Heart left ventricle (tissue), 13 donors: ENCODE results near the gene CAMTA1.

Experiments
- CTCF ChIP-seq, 12 donors: fragments of 200-600 bp; sonication (generic) in 4 of 12; IDR thresholded peaks; one replicate each; pipeline versions ENCODE4 v1.5.0 to v1.8.0; 2018 to 2022; ENCODE audit warnings: antibody characterized with exemption in 12 of 12, mild to moderate bottlenecking in 5 of 12
- POLR2A ChIP-seq, 2 donors: fragments of 450-650 bp; IDR thresholded peaks; one replicate each; pipeline ENCODE4 v1.6.1; 2017; ENCODE audit warnings: antibody characterized with exemption in 2 of 2, mild to moderate bottlenecking in 2 of 2, moderate library complexity in 2 of 2
- donor health status: ischemic (EF 13 %, LVEDD 7.1; RV severe dilation, severe dysfunction).
- donor health status: DM: no; HTN: yes; CAD: no.
- donor health status: DM: no; HTN: no; CAD: no.
- donor health status: ischemic (EF 25% LVEDD 6.9; RV normal size, moderate dysfunction).
- donor health status: ischemic (EF 25% LVEDD 5.7; RV mildly dilated, moderate dysfunction).
- donor health status: ischemic (EF 35%, LVEDD 5.7; RV mildly dilated, moderate dysfunction).
- donor health status: nonischemic (EF 11% LVEDD 7.7; RV severe dilation, severe dysfunction).
- donor health status: DM: yes; HTN: yes; CAD: no.
- donor health status: PGD.
- donor health status: ischemic (EF 29% LVEDD 5.4; RV normal size, mild dysfunction).
- donor health status: nonischemic (EF 23%, LVEDD 6.1; RV moderate dilation, normal function).

DNA sequence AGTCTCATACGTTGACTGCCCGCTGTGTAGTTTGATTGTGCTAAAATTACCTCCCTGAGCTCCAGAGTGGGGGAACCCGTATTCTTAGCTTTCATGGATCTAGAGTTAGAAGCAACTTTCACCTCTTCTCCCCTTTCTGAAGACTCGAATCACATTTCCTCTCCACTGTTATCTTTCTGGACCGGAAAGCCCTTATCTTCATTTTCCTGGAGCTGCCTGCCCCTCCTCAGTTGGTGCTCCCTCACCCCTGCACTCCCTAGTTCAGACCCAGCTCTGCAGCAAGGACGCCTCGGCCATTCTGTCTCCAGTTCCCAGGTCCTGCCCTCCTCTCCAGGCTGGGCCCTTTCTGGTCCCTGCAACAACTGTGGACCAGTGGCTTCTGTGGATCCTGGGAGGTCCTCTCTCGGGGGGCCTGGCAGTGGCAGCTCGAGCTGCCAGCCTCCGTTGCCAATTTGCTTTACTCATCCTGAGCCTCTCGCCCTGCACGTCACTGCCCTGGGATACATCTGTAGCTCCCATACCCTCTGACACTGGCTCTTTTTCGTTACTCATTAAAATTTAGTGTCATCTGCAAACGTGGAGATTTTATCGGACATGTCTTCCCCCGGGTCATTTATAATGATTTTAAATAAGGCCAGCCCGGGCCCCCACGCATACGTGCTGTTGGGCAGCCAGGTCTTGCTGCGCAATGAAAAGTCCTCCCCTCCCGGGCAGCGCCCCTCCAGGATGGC, 844.4 kb downstream of the CAMTA1 start:
- TF ChIP-seq CTCF (IDR thresholded peaks at IDR 0.05) (no peak), POLR2A (IDR thresholded peaks at IDR 0.05) (no peak)
